WTC11 (cell line): ENCODE data around the gene CLDN34.

Experiments used
- ATF2 ChIP-seq: sonication (generic); formaldehyde crosslinking; IDR thresholded peaks from 2 replicates; pipeline ENCODE4 v1.8.1; 2022; ENCODE audit warnings: low read depth, missing genetic modification reagents, borderline replicate concordance
- CTCF ChIP-seq: fragments of 200-600 bp; IDR thresholded peaks from 2 replicates; pipeline ENCODE4 v1.8.0; 2022; ENCODE audit warnings: antibody characterized with exemption
- JUN ChIP-seq: sonication (generic); formaldehyde crosslinking; IDR thresholded peaks from 2 replicates; pipeline ENCODE4 v1.8.0; 2023; ENCODE audit warnings: mild to moderate bottlenecking, missing genetic modification reagents
- SP1 ChIP-seq: sonication (generic); formaldehyde crosslinking; conservative IDR thresholded peaks from 2 replicates; pipeline ENCODE4 v1.8.1; 2022; ENCODE audit warnings: missing genetic modification reagents
- TEAD4 ChIP-seq: sonication (generic); formaldehyde crosslinking; IDR thresholded peaks from 2 replicates; pipeline ENCODE4 v1.8.0; 2022; ENCODE audit warnings: mild to moderate bottlenecking, missing genetic modification reagents
- ZNF232 ChIP-seq: sonication (generic); formaldehyde crosslinking; IDR thresholded peaks from 2 replicates; pipeline ENCODE4 v1.8.0; 2022; ENCODE audit warnings: mild to moderate bottlenecking, missing genetic modification reagents
- TF ChIP-seq, protein P1 (sequence below): sonication (generic); formaldehyde crosslinking; IDR thresholded peaks from 2 replicates; pipeline ENCODE4 v1.8.0; 2022; ENCODE audit warnings: mild to moderate bottlenecking, missing genetic modification reagents
- TF ChIP-seq, protein P2 (sequence below): sonication (generic); formaldehyde crosslinking; IDR thresholded peaks from 2 replicates; pipeline ENCODE4 v1.8.0; 2023; ENCODE audit warnings: missing genetic modification reagents, mild to moderate bottlenecking, borderline replicate concordance
- TF ChIP-seq, protein P3 (sequence below): sonication (generic); formaldehyde crosslinking; IDR thresholded peaks from 2 replicates; pipeline ENCODE4 v1.8.1; 2022; ENCODE audit warnings: mild to moderate bottlenecking, moderate library complexity, missing genetic modification reagents

GRCh38 chrX:9943420-9943819 is 23.7 kb upstream of the CLDN34 start:
- no peak for TF ChIP-seq ATF2 (CRISPR knock-in tag)
- no peak for TF ChIP-seq JUN
- TF ChIP-seq CTCF: no peak
- no peak for TF ChIP-seq TEAD4 (CRISPR knock-in tag)
- TF ChIP-seq ZNF232 (CRISPR knock-in tag): no peak
- TF ChIP-seq, protein P1, sequence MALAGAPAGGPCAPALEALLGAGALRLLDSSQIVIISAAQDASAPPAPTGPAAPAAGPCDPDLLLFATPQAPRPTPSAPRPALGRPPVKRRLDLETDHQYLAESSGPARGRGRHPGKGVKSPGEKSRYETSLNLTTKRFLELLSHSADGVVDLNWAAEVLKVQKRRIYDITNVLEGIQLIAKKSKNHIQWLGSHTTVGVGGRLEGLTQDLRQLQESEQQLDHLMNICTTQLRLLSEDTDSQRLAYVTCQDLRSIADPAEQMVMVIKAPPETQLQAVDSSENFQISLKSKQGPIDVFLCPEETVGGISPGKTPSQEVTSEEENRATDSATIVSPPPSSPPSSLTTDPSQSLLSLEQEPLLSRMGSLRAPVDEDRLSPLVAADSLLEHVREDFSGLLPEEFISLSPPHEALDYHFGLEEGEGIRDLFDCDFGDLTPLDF (CRISPR knock-in tag): no peak
- TF ChIP-seq, protein P2, sequence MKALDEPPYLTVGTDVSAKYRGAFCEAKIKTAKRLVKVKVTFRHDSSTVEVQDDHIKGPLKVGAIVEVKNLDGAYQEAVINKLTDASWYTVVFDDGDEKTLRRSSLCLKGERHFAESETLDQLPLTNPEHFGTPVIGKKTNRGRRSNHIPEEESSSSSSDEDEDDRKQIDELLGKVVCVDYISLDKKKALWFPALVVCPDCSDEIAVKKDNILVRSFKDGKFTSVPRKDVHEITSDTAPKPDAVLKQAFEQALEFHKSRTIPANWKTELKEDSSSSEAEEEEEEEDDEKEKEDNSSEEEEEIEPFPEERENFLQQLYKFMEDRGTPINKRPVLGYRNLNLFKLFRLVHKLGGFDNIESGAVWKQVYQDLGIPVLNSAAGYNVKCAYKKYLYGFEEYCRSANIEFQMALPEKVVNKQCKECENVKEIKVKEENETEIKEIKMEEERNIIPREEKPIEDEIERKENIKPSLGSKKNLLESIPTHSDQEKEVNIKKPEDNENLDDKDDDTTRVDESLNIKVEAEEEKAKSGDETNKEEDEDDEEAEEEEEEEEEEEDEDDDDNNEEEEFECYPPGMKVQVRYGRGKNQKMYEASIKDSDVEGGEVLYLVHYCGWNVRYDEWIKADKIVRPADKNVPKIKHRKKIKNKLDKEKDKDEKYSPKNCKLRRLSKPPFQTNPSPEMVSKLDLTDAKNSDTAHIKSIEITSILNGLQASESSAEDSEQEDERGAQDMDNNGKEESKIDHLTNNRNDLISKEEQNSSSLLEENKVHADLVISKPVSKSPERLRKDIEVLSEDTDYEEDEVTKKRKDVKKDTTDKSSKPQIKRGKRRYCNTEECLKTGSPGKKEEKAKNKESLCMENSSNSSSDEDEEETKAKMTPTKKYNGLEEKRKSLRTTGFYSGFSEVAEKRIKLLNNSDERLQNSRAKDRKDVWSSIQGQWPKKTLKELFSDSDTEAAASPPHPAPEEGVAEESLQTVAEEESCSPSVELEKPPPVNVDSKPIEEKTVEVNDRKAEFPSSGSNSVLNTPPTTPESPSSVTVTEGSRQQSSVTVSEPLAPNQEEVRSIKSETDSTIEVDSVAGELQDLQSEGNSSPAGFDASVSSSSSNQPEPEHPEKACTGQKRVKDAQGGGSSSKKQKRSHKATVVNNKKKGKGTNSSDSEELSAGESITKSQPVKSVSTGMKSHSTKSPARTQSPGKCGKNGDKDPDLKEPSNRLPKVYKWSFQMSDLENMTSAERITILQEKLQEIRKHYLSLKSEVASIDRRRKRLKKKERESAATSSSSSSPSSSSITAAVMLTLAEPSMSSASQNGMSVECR (CRISPR knock-in tag): no peak
- no peak for TF ChIP-seq SP1 (CRISPR knock-in tag)
- TF ChIP-seq, protein P3, sequence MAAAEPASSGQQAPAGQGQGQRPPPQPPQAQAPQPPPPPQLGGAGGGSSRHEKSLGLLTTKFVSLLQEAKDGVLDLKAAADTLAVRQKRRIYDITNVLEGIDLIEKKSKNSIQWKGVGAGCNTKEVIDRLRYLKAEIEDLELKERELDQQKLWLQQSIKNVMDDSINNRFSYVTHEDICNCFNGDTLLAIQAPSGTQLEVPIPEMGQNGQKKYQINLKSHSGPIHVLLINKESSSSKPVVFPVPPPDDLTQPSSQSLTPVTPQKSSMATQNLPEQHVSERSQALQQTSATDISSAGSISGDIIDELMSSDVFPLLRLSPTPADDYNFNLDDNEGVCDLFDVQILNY (CRISPR knock-in tag): no peak
